Measurements from ENCODE around the gene ANXA4. TPM values are rescaled to one million over a fixed set of nuclear protein-coding genes. Genes with fewer than 3 reads are reported as not detected.

ANXA4 gene
- total and polyA plus RNA-seq, 2 of the 13 experiments (the other 11 are each of a cell fraction or from before 2014, with no cell fraction given) = 155 to 168 TPM

- TF ChIP-seq MEIS2 (CRISPR knock-in tag; IDR thresholded peaks at IDR 0.05) (no peak), KDM5A (IDR thresholded peaks at IDR 0.05; ENCODE audit: borderline replicate concordance, low read length) (peak; percentile 40; the same call in 1 of the 2 replicates), ATF4 (CRISPR knock-in tag; IDR thresholded peaks at IDR 0.05) (no peak), SP2 (CRISPR knock-in tag; IDR thresholded peaks at IDR 0.05) (no peak), BCL3 (CRISPR knock-in tag; IDR thresholded peaks at IDR 0.05) (0 out of 2 replicates have a peak, but pooled peaks have one; percentile 44), BORCS8-MEF2B (CRISPR knock-in tag; IDR thresholded peaks at IDR 0.05) (no peak), ZNF788 (CRISPR knock-in tag; IDR thresholded peaks at IDR 0.05; ENCODE audit: borderline replicate concordance) (no peak), AKNA (CRISPR knock-in tag; IDR thresholded peaks at IDR 0.05; ENCODE audit: borderline replicate concordance) (no peak), ZNF713 (CRISPR knock-in tag; IDR thresholded peaks at IDR 0.05) (no peak), AKAP8 (CRISPR knock-in tag; IDR thresholded peaks at IDR 0.05) (no peak), ZNF512 (CRISPR knock-in tag; IDR thresholded peaks at IDR 0.05) (no peak; the same call in 1 of the 2 replicates), MLXIP (CRISPR knock-in tag; IDR thresholded peaks at IDR 0.05; ENCODE audit: borderline replicate concordance) (no peak), ZNF367 (CRISPR knock-in tag; IDR thresholded peaks at IDR 0.05; ENCODE audit: borderline replicate concordance) (no peak), PCBP2 (optimal IDR thresholded peaks at IDR 0.05; ENCODE audit: low read depth, low read length, poor library complexity, severe bottlenecking) (no peak), HNRNPLL (IDR thresholded peaks at IDR 0.05; ENCODE audit: low read depth, low read length, poor library complexity, severe bottlenecking) (no peak), GZF1 (CRISPR knock-in tag; IDR thresholded peaks at IDR 0.05) (no peak)
Observed at GRCh38 chr2:69830045-69830905, 88.3 kb downstream of the ANXA4 start (continued).

Measured in HepG2 (cell line).